ENCODE measurements around the gene ZCCHC10. TPM values are rescaled to one million over a fixed set of nuclear protein-coding genes. Genes with fewer than 3 reads are reported as not detected.

ZCCHC10 gene
- total and polyA plus RNA-seq, 2 of the 4 experiments (the other 2 are of a cell fraction), result 4.1 to 20.4 TPM

DNA sequence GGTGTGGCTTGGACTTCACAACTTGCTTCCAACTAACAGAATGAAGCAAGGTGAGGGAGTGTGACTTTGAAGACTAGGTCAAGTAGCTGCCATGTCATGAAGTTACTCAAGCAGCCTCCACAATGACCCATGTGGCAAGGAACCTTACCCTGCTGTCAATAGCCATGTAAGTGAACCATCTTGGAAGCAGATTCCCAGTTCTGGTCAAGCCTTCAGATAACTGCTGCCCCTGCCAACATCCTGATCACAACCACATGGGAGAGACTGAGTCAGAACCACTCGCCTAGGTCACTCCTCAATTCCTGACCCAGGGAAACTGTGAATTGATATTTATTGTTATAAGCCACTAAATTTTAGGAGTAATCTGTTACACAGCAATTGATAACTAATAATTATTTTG lies 10.9 kb downstream of the ZCCHC10 start:
- H4K20me1 ChIP-seq (ENCODE audit: insufficient read depth, low read length), result no peaks in the 10 kb centered on the region; the same call in 1 of the 2 replicates
- intact Hi-C loops (cut with micrococcal nuclease), result no loop called here
- no CpG with 5 or more reads among the region's 1 CpG for WGBS, 2 experiments (ENCODE audit: extremely low coverage in 2 of 2, insufficient read length in 1 of 2)
- ChIA-PET CTCF (interaction anchor here (0.7 kb wide), 1 partner anchor 43 kb away, joined by 3 read pairs; no protein-coding TSS in a partner anchor), POLR2A (ENCODE audit: unreplicated experiment) (no interaction called here)
- H3K56ac ChIP-seq (ENCODE audit: extremely low read depth, insufficient read depth, low read length), result no peak overlapping the region
- H4K8ac ChIP-seq (ENCODE audit: low read depth in 2 of 2, low read length in 2 of 2), result no peak overlapping the region
- no peak for ATAC-seq (ENCODE audit: low read depth)
- H2AFZ ChIP-seq (replicated peaks; ENCODE audit: low read length, poor library complexity), result no peak overlapping the region
- H2AK9ac ChIP-seq (replicated peaks; ENCODE audit: low read depth, low read length, poor library complexity), result no peak overlapping the region
- no peak overlapping the region for H2AK5ac ChIP-seq (ENCODE audit: low read depth, low read length)
- H3K14ac ChIP-seq (replicated peaks; ENCODE audit: low read depth, low read length), result no peak overlapping the region
- no peaks in the 10 kb centered on the region for H3K4me1 ChIP-seq (ENCODE audit: control insufficient read depth, insufficient read depth, low read length)
- H2BK20ac ChIP-seq (ENCODE audit: low read depth, low read length), result no peak overlapping the region
- no peak overlapping the region for H3K27ac ChIP-seq (ENCODE audit: insufficient read depth, low read length)
- no peak overlapping the region for H4K5ac ChIP-seq (ENCODE audit: low read depth, low read length)
- no peak overlapping the region for H3K23ac ChIP-seq (ENCODE audit: low read depth, low read length)
- H3K9me1 ChIP-seq (ENCODE audit: insufficient read depth, low read length), result no peaks in the 10 kb centered on the region
- H3K4ac ChIP-seq (ENCODE audit: low read depth, low read length), result no peak overlapping the region
- H3K18ac ChIP-seq (ENCODE audit: low read depth, low read length), result no peak overlapping the region
- BruUV-seq (replicated peaks), result no TSS peak
- H3K9me3 ChIP-seq (ENCODE audit: control insufficient read depth, insufficient read depth, low read length), result peaks cover 3% of the 10 kb centered on the region; the same call in 1 of the 2 replicates
- H3K4me3 ChIP-seq (ENCODE audit: insufficient read depth, low read depth, low read length), result no peak overlapping the region
- DNase-seq, result no peak
- H2BK15ac ChIP-seq (ENCODE audit: low read depth, low read length), result no peak overlapping the region
- H3K27me3 ChIP-seq (ENCODE audit: control insufficient read depth, insufficient read depth, low read length), result no peaks in the 10 kb centered on the region
- dilution Hi-C loops (cut with HindIII; ENCODE audit: low sequenced_read_pairs, unreplicated experiment), result no loop called here
- no peak for TF ChIP-seq RAD21 (IDR thresholded peaks at IDR 0.05; ENCODE audit: low read length)
- TF ChIP-seq, protein P1, sequence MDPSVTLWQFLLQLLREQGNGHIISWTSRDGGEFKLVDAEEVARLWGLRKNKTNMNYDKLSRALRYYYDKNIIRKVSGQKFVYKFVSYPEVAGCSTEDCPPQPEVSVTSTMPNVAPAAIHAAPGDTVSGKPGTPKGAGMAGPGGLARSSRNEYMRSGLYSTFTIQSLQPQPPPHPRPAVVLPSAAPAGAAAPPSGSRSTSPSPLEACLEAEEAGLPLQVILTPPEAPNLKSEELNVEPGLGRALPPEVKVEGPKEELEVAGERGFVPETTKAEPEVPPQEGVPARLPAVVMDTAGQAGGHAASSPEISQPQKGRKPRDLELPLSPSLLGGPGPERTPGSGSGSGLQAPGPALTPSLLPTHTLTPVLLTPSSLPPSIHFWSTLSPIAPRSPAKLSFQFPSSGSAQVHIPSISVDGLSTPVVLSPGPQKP (IDR thresholded peaks at IDR 0.05; ENCODE audit: borderline replicate concordance, low read depth, low read length), result no peak
- TF ChIP-seq MAFK (IDR thresholded peaks at IDR 0.05; ENCODE audit: low read depth, low read length), result no peak
- TF ChIP-seq BHLHE40 (IDR thresholded peaks at IDR 0.05; ENCODE audit: low read depth, low read length), result no peak
- TF ChIP-seq, protein P2, sequence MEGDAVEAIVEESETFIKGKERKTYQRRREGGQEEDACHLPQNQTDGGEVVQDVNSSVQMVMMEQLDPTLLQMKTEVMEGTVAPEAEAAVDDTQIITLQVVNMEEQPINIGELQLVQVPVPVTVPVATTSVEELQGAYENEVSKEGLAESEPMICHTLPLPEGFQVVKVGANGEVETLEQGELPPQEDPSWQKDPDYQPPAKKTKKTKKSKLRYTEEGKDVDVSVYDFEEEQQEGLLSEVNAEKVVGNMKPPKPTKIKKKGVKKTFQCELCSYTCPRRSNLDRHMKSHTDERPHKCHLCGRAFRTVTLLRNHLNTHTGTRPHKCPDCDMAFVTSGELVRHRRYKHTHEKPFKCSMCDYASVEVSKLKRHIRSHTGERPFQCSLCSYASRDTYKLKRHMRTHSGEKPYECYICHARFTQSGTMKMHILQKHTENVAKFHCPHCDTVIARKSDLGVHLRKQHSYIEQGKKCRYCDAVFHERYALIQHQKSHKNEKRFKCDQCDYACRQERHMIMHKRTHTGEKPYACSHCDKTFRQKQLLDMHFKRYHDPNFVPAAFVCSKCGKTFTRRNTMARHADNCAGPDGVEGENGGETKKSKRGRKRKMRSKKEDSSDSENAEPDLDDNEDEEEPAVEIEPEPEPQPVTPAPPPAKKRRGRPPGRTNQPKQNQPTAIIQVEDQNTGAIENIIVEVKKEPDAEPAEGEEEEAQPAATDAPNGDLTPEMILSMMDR (conservative IDR thresholded peaks at IDR 0.05; ENCODE audit: low read depth, low read length), result no peak
- no peak for TF ChIP-seq RFX5 (IDR thresholded peaks at IDR 0.05; ENCODE audit: low read depth, low read length)
- TF ChIP-seq FOS (IDR thresholded peaks at IDR 0.05; ENCODE audit: low read depth, low read length), result no peak
- TF ChIP-seq CHD1 (IDR thresholded peaks at IDR 0.05; ENCODE audit: low read depth, low read length), result no peak
- no peak for TF ChIP-seq CEBPB (IDR thresholded peaks at IDR 0.05; ENCODE audit: low read depth, low read length)
- TF ChIP-seq MXI1 (IDR thresholded peaks at IDR 0.05; ENCODE audit: borderline replicate concordance, low read depth, low read length), result no peak
- TF ChIP-seq RCOR1 (IDR thresholded peaks at IDR 0.05; ENCODE audit: insufficient replicate concordance, low read length), result no peak
- TF ChIP-seq POLR2A (IDR thresholded peaks at IDR 0.05; ENCODE audit: low read depth, low read length), result no peak
- no peak for TF ChIP-seq MAZ (IDR thresholded peaks at IDR 0.05; ENCODE audit: borderline replicate concordance, low read depth, low read length)
- TF ChIP-seq NFE2L2 (IDR thresholded peaks at IDR 0.05; ENCODE audit: low read depth, low read length), result no peak
- TF ChIP-seq, protein P3, sequence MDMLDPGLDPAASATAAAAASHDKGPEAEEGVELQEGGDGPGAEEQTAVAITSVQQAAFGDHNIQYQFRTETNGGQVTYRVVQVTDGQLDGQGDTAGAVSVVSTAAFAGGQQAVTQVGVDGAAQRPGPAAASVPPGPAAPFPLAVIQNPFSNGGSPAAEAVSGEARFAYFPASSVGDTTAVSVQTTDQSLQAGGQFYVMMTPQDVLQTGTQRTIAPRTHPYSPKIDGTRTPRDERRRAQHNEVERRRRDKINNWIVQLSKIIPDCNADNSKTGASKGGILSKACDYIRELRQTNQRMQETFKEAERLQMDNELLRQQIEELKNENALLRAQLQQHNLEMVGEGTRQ (IDR thresholded peaks at IDR 0.05; ENCODE audit: low read depth, low read length), result no peak
- TF ChIP-seq SMC3 (IDR thresholded peaks at IDR 0.05; ENCODE audit: low read depth, low read length), result no peak
- no peak overlapping the region for H2BK120ac ChIP-seq (ENCODE audit: low read depth, low read length)
- no peak overlapping the region for H3K4me2 ChIP-seq (ENCODE audit: low read depth, low read length)
- peaks cover 23% of the 10 kb centered on the region for H3K36me3 ChIP-seq (ENCODE audit: control insufficient read depth, insufficient read depth, low read length)
- H3K79me1 ChIP-seq (ENCODE audit: low read depth in 1 of 2, low read length in 2 of 2), result peaks cover 24 to 36% of the 10 kb centered on the region in 2 experiments
- H3K9ac ChIP-seq (ENCODE audit: low read depth, low read length), result no peak overlapping the region
- in situ Hi-C loops (cut with MboI; ENCODE audit: low sequenced_read_pairs), result no loop called here
- H4K91ac ChIP-seq (ENCODE audit: insufficient read depth, low read depth, low read length), result no peak overlapping the region
- H2BK5ac ChIP-seq (ENCODE audit: low read depth, low read length, poor library complexity, severe bottlenecking), result no peak overlapping the region
